Measurements from ENCODE around the gene WDR18.

DNA sequence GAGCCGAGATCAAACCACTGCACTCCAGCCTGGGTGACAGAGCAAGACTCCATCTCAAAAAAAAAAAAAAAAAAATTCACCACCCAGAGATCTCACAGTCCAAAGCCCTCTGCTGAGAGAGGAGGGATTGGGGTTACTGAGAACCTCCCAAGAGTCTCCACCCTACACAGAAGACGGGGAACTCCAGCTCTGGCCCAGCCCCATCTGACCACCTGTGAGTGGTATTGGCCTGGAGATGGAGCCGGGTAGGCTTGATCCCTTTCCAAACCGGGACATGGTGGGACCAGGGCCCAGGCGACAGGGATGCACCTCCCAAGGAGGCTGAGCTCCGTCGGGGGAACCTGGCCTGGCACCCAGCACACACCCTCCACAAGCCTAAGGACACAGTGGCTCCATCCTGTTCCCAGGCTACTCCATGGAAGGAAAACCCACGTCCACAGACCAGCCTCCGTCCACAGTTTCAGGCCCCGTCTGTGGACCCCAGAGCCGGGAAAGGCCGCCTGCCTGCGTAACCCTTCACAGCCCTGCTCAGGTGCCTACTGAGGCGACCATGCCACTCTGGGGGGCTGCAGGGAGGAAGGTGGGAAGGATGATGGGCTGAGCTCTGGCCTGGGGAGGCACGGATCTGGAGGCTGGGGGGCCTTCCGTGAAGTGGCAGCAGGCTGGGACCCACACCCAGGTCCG lies 34.9 kb downstream of the WDR18 start:
- TF ChIP-seq, protein P1, sequence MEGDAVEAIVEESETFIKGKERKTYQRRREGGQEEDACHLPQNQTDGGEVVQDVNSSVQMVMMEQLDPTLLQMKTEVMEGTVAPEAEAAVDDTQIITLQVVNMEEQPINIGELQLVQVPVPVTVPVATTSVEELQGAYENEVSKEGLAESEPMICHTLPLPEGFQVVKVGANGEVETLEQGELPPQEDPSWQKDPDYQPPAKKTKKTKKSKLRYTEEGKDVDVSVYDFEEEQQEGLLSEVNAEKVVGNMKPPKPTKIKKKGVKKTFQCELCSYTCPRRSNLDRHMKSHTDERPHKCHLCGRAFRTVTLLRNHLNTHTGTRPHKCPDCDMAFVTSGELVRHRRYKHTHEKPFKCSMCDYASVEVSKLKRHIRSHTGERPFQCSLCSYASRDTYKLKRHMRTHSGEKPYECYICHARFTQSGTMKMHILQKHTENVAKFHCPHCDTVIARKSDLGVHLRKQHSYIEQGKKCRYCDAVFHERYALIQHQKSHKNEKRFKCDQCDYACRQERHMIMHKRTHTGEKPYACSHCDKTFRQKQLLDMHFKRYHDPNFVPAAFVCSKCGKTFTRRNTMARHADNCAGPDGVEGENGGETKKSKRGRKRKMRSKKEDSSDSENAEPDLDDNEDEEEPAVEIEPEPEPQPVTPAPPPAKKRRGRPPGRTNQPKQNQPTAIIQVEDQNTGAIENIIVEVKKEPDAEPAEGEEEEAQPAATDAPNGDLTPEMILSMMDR (IDR thresholded peaks at IDR 0.05): no peak
- no peak for TF ChIP-seq POLR2A (IDR thresholded peaks at IDR 0.05)

Measured in vagina (tissue), 2 donors.